ENCODE results near the gene SMIM7. TPM values are rescaled to one million over a fixed set of nuclear protein-coding genes. Genes with fewer than 3 reads are reported as not detected.

SMIM7 gene
- total RNA-seq, 1 experiment from 2014 or later, result 55.9 TPM

GRCh38 chr19:16659832-16660708 is at the start of gene SMIM7 (continued):
- TF ChIP-seq ERG (CRISPR knock-in tag; IDR thresholded peaks at IDR 0.05) (no peak), IRF2 (CRISPR knock-in tag; IDR thresholded peaks at IDR 0.05; ENCODE audit: borderline replicate concordance, low read depth) (no peak), SP1 (CRISPR knock-in tag; conservative IDR thresholded peaks at IDR 0.05) (peak; percentile 96), JUN (CRISPR knock-in tag; IDR thresholded peaks at IDR 0.05) (peak; percentile 30; the same call in 1 of the 2 replicates), SMAD4 (CRISPR knock-in tag; IDR thresholded peaks at IDR 0.05) (no peak), ZNF281 (CRISPR knock-in tag; IDR thresholded peaks at IDR 0.05) (no peak), NR2C2 (CRISPR knock-in tag; IDR thresholded peaks at IDR 0.05) (no peak), CDX4 (CRISPR knock-in tag; IDR thresholded peaks at IDR 0.05; ENCODE audit: borderline replicate concordance) (no peak), STAT6 (CRISPR knock-in tag; conservative IDR thresholded peaks at IDR 0.05; ENCODE audit: low read depth) (no peak), ZNF219 (CRISPR knock-in tag; IDR thresholded peaks at IDR 0.05; ENCODE audit: borderline replicate concordance) (no peak; the same call in 1 of the 2 replicates), PRDM15 (CRISPR knock-in tag; IDR thresholded peaks at IDR 0.05) (no peak; the same call in 1 of the 2 replicates), ZNF512 (CRISPR knock-in tag; IDR thresholded peaks at IDR 0.05; ENCODE audit: borderline replicate concordance) (no peak), FOXP1 (CRISPR knock-in tag; IDR thresholded peaks at IDR 0.05; ENCODE audit: borderline replicate concordance) (peak; percentile 49; the same call in 1 of the 2 replicates), ZBTB21 (CRISPR knock-in tag; IDR thresholded peaks at IDR 0.05; ENCODE audit: borderline replicate concordance) (no peak), USF2 (CRISPR knock-in tag; IDR thresholded peaks at IDR 0.05) (peak; percentile 55; the same call in 1 of the 2 replicates), FOXK1 (CRISPR knock-in tag; IDR thresholded peaks at IDR 0.05) (peak; percentile 44), E2F4 (CRISPR knock-in tag; IDR thresholded peaks at IDR 0.05; ENCODE audit: borderline replicate concordance, low read depth) (no peak), ZSCAN18 (CRISPR knock-in tag; IDR thresholded peaks at IDR 0.05) (no peak), ZMAT4 (CRISPR knock-in tag; IDR thresholded peaks at IDR 0.05) (no peak; the same call in 1 of the 2 replicates)

Measured in WTC11 (cell line).